GM18520 (cell line): ENCODE measurements around the gene GPR162.
A peak's percentile ranks its signal among the peaks of the same experiment; 100 is the strongest.

Experiments
- ATAC-seq: cut with Tn5 transposase; IDR thresholded peaks from one replicate; pipeline ENCODE4 v1.9.1; 2021; ENCODE audit not compliant: unreplicated experiment

GPR162 gene

DNA sequence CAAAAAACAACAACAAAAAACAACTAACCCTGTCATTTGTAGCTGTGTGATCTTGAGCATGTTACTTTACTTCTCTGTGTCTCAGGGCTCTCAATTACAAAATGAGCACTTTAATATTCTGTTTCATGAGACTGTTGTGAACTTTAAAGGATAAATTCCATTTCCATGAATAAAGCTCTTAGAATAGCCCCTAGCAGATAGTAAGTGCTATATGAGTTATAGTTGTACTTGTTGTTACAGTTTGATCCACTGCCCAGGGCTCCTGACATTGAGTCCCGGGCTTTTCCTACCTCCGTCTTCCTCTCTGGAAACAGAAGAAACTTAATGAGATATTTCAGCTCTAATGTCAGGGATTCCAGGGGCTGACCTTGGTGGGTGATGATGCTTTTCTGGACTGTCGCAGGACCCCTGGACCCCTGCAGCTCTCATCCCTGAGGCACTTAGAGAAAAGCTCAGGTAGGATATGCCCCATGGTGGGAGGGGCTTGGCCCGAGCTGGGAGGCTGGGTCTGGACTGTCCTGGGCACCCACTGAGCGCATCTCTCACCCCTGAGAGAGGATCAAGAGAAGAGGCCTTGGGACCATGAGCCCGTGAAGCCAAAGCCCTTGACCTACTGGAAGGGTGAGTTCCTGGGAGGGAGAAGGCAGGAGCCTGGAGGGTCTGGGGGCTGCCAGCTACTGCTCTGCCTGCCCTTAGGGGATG, 11.7 kb downstream of the GPR162 start:
- no peak for ATAC-seq

DNA sequence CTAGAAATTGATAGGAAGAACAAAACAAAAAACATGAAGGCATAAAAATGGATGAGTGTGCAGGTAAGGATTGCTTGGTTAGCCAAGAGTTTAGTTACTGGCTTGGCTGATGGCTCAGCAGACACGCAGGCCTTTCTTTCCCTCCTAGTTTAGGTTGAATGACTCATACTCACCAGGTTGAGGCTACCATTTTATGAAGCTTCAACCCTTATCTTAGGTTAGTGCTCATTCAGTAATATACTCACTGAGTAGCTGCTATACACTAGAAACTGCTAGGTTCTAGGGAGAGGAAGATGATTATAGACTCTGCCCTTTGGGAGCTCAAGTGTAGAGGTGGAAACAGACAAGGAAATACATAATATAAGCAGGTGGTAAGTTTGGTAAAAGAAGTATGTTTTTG, 12.6 kb downstream of the GPR162 start:
- no peak for ATAC-seq

DNA sequence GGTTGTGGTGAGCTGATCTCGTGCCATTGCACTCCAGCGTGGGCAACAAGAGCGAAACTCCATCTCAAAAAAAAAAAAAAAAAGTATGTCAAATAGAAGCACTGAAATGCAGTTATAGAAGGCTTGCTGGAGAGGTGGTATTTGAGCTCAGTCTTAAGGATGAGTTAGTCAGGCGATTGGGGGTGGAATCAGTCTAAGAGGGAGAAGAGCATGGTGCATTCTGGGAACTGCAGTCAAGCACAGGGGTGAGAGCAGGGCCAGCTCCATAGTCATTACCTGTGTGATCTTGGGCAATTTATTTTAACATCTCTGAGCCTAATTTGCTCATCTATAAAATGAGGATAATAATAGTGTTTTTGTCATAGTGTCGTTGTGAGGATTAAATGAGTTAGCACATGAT, 13.3 kb downstream of the GPR162 start:
- ATAC-seq: no peak

DNA sequence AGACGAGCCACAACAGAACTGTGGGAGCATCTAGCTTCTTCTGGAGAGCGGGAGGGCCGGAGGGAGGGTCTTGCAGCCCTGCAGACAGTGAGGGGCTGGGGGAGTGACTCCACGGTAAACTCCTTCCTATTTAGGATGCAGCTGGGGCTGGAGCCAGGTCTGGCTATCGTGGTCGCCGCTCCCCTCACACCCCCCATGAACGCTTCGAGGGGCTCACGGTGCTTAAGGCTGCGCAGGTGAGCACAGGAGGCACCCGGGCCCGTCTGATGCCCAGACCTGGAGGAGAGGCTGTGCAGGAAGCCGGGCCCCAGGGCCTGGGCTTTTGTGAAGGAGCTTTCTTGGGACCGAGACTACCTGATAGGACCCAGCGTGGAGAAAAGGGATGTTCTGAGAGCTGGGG, 15.2 kb downstream of the GPR162 start:
- ATAC-seq: no peak

DNA sequence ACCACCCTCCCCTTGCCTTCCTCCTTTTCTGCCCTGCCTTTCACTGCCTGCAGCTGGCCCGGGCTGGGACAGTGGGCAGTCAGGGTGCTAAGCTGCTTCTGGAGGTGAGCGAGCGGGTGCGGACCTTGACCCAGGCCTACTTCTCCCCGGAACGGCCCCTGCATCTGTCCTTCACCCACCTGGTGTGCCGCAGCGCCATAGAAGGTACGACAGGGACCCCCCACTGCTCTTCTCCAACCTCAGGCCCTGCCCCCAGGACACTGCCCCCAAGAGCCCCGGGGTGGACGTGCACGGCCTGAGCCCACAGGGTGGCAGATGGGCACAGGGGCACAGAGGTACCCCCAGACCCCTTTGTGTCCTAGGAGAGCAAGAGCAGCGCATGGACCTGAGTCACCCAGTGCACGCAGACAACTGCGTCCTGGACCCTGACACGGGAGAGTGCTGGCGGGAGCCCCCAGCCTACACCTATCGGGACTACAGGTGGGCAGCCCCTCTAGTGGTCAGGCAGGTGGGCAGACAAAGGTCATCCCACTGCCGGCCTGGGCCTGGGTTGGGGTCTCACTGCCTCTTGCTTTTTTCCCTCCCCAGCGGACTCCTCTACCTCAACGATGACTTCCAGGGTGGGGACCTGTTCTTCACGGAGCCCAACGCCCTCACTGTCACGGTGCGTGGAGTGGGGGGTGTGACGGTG, 15.9 kb downstream of the GPR162 start:
- no peak for ATAC-seq

DNA sequence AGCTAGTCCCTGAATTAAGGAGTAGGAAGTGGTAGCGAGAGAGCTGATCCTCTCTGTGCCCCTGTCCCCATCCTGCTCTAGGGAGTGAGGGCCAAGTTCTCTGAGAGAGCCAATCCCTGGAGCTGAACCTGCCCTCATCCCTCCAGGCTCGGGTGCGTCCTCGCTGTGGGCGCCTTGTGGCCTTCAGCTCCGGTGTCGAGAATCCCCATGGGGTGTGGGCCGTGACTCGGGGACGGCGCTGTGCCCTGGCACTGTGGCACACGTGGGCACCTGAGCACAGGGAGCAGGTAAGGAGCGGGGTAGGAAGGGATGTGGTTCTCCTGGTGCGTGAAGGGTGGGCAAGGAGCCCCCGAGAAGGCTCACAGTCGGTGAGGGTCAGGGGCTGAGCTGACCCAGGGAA, 17.2 kb downstream of the GPR162 start:
- ATAC-seq: no peak

DNA sequence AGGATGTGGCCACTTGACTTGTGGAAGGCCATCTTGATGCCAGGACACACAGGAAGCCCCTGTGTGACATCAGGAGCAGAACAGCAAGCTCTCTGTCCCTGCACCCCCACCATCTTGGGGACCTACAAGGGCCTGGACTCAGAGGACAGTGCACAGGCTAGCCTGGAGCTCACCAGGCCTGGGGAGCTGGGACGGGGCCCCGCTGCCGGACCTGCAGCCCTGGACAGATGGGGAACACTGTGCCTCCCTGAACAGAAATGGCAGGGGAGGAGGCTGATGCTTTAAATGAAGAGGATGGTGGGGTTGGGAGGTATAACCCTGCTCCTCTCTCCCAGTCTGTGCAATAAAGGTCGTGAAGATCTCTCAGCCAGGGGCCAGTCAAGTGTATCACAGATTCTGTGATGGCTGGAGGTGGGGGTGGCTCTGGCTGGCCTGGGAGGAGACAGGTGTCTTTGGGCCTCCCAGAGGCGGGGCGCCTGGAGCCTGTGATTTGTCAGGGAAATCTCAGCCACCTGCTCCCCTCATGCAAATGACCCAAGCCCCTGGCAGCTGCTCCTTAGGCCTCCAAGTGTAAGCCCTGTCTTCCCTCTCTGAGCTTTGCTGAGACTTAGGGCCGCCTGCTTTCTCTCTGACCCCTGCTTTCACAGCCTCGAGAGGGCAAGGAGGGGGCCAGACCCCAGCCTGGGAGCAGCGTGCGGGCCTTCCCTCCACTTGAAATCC, 18.0 kb downstream of the GPR162 start:
- ATAC-seq: peak; percentile 47

DNA sequence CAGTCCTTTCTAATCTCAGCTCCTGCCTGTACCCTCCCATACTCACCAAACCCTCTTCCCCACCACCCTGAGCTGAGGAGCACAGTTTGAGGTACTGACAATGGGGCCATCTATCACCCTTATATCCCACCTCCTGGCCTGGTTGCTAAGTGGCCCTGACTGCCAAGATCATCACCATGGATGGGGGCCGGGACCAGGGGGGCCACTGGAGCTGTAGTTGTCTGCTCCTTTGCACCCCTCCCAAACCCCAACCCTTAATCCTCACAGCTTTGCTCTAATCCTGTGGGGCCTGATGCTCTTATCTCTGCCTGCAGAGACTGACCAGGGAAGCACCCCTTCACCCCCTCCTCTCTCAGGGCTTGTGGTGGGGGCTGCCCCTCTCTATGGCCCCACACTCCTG, 18.7 kb downstream of the GPR162 start:
- no peak for ATAC-seq

DNA sequence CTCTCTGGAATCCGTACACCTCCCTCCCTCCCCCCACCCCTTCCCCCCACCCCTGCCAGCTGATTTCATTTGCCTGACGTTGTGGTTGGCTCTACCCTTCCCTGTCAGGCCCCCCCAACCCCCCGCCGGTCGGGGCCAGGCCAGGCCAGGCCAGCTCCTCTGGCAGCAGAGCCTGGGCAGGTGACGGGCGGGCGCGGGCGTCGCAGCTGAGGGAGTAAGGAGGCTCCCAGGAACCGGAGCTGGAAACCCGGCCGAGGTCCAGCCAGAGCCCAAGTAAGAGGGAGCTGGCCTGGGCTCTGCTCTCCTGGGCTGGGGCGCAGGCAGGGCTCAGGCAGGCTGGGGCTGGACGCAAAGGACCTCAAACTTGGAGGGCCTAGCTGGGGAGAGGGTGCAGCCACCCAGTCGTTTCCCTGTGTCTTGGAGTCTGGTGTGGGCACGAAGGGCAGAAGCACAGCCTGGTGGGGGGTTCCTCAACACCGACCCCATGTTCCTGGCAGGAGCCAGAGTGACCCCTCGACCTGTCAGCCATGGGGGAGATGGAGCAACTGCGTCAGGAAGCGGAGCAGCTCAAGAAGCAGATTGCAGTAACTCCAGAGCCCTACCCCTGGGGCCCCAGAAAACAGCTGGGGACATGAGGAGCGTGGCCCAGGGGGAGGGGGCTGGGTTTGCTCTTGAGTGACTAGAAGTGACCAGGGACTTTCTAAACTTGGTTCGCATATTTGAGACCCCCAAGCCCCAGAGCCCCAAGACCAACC, 19.3 kb downstream of the GPR162 start, which contains the start of gene GNB3:
TSS of gene GNB3 (plus strand) at position 165 of the 755 bp plus-strand sequence. CDS start at position 528, 363 bp downstream.
- ATAC-seq: no peak

DNA sequence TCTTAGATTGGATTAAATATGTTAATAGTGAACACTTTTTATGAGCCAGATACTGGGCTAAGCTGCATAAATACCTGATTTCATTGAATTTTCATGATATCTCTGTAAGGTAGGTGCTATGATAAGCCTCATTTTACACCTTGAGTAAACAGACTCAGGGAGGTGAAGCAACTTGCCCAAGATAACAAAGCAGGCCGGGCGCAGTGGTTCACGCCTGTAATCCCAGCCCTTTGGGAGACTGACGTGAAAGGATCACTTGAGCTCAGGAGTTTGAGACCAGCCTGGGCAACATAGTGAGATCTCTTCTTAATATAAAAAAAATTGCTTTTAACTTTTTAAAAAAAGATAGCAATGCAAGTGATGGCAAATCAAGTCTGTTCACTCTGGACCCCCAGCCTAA, 20.5 kb downstream of the GPR162 start:
- ATAC-seq: no peak

DNA sequence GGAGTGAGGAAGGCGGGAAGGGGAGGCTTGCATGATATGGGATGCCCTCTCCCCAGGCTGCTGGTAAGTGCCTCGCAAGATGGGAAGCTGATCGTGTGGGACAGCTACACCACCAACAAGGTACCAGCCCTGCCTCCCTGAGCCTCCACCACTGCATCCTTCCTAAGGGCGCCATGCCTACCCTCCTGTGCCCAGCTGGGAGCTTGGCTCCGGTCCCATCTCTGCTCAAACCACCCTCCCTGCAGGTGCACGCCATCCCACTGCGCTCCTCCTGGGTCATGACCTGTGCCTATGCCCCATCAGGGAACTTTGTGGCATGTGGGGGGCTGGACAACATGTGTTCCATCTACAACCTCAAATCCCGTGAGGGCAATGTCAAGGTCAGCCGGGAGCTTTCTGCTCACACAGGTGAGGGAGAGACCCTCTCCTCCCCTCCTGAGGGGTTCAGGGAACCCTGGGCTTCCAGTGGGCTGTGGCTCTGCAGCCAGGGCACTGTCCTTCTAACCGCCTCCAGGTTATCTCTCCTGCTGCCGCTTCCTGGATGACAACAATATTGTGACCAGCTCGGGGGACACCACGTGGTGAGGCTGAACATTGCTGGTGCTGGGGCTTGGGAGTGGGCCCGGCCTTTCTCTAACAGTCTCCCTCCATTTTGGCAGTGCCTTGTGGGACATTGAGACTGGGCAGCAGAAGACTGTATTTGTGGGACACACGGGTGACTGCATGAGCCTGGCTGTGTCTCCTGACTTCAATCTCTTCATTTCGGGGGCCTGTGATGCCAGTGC, 21.7 kb downstream of the GPR162 start:
- ATAC-seq: no peak

DNA sequence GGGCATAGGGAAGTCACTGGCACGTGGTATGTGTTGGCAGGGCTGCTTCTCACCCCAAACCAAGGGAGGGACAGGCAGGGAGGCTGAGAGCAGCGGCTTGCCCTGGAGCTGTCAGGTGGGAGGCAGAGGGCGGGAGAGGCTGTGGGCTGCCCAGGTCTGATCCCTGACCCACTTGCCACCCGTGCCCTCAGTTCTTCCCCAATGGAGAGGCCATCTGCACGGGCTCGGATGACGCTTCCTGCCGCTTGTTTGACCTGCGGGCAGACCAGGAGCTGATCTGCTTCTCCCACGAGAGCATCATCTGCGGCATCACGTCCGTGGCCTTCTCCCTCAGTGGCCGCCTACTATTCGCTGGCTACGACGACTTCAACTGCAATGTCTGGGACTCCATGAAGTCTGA, 23.8 kb downstream of the GPR162 start:
- ATAC-seq: no peak

DNA sequence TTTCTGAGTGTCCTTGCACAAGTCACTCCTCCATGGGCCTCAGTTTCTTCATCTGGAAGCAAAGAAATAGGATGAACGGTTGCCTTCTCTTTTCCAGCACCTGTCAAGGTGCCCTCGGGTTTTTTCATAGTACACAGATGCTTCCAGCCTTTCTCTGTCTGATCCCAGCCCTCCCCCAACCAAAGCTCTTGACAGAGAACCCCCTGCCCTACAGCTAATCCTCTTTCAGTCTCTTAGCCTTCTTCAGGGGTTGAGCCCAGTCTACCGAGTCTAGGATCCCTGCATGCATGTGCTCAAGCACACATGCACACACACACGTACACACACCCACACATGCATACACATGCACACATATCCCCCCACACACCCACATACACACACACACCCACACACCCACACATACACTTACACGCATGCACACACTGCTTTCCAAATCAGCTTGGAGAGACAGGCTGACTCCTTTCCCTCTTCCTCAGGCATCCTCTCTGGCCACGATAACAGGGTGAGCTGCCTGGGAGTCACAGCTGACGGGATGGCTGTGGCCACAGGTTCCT, 24.8 kb downstream of the GPR162 start:
- no peak for ATAC-seq

DNA sequence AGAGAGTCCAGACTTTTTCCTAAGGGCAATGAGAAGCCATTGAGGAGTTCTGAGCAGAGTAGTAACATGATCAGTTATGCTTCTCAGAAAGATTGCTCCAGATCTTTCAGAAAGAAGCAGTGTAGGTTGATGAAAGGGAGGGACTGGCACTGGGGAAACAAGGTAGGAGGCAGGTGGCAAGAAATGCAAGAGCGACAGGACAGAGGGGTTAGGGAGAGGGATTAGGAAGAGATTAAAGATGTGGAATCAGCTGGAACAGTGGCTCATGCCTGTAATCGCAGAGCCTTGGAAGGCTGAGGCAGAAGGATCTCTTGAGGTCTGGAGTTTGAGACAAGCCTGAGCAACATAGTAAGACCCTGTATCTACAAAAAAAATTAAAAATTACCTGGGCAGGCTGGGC, 26.1 kb downstream of the GPR162 start:
- ATAC-seq: no peak

DNA sequence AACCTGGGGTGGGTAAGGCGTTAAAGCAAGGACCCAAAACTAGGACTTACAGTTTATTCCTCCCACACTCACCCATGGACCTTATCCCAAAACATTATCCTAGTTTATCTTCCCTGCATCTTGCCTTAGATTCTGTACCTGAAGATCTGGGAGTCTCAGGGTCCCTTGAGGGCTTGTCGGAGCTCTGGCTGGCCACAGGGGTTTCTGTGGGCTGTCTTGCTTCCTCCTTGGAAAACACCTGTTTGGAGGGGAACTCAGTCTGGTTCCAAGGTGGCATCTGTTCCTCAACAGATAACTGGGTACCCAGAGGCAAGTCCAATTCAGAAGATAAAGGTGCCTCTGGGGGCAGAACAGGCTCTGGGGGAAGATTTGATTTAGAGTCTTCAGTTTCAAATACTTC, 27.8 kb downstream of the GPR162 start:
- ATAC-seq: no peak

DNA sequence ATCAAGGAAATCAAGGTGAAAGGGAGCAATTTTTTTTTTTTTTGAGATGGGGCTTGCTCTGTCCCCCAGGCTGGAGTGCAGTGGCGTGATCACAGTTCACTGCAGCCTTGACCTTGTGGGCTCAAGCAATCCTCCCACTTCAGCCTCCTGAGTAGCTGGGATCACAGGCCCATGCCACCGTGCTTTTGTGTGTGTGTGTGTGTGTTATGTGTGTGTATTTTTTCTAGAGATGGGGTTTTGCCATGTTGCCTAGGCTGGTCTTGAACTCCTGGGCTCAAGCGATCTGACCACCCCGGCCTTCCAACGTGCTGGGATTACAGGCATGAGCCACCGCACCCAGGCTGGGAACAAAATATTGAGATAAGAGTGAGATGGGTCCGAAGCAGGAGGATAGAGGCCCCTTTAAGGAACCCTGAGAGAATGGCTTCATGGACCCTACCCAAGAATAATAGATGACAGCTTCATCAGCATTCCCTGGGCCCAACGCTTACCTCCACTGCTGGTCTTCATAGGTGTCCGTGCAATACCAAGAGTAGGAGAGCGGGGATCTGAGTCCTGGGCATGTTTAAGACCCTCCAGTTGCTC, 28.4 kb downstream of the GPR162 start:
- ATAC-seq: no peak

DNA sequence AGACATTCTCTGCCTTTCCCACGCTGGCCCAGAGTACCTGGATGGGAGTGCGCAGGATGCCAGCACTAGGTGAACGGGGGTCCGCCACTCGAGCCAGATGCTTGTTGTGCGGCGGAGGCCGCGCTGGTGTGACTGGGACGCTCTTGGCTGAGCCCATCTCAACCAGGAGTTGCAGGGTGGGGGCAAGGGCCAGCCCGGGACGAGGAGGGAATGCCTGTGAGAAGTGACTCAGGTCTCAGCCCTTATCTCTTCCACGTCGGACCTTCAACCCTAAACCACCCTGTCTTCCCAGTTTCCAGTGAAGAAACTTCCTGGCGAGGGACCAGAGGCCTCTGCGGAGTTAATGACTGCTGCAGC, 29.2 kb downstream of the GPR162 start:
- no peak for ATAC-seq

DNA sequence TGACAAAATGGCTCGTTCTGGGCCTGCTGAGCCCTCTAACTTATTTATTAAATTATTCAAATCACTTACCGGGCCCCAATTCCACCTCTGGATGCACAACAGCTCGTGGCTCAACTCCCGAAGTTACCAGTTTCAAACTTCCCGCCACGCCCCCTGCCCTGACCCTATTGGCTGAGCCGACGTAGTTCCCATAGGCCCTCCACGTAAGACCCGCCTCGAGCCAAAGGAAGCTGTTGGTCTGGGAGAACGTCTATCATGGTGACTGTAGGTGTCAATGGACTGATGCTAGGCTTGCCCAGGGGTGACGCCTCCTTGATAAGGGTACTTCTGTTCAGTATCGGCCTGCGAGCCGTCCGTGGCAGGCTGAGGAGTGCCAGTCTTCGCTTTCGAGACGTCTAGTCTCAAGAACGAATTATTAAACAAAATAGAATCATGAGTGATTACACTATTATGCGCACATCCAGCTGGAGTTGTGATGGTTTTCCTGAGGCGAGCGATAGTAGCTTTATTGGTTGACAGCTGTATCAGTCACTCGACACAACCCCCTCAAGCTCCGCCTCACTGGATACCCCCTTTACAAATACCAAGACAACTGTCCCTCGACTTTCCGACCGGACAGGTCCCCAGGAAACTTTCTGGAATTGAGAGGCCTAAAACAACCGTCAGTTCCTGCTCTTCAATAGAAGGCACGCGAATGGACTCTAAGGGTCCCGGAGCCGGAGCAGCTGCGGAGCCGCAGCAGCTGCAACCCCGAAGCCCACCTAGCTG, 29.7 kb downstream of the GPR162 start, which contains the start of gene CDCA3:
TSS of gene CDCA3 (minus strand) at position 134 of the 768 bp plus-strand sequence. CDS start 334 bp downstream, outside the sequence.
- ATAC-seq: peak; percentile 38
